Esophagus muscularis mucosa (tissue), 4 donors: ENCODE data around the gene TENM3. TPM values are rescaled to one million over a fixed set of nuclear protein-coding genes. Genes with fewer than 3 reads are reported as not detected.

ENCODE experiments used
- DNase-seq: peaks from one replicate; pipeline ENCODE4 v3.0.0-alpha.2; 2017; ENCODE audit errors: extremely low spot score
- H3K27ac ChIP-seq, 4 donors: fragments of 200-600 bp; sonication (generic); replicated peaks in 1 of 4; 1 replicate in 3 of 4; 2 replicates in 1 of 4; pipeline ENCODE4 v1.5.1; 2016 to 2019; ENCODE audit warnings: mild to moderate bottlenecking in 1 of 4
- H3K27me3 ChIP-seq, 4 donors: fragments of 200-600 bp; sonication (generic); one replicate each; pipeline versions ENCODE4 v1.5.1 to v1.6.0; 2016 to 2019
- H3K36me3 ChIP-seq, 4 donors: fragments of 200-600 bp; sonication (generic); one replicate each; pipeline ENCODE4 v1.5.1; 2016 to 2019
- H3K4me1 ChIP-seq, 4 donors: fragments of 200-600 bp; sonication (generic); one replicate each; pipeline ENCODE4 v1.5.1; 2016 to 2019
- H3K4me3 ChIP-seq, 4 donors: fragments of 200-600 bp; sonication (generic); 1 replicate in 2 of 4; 2 replicates in 2 of 4; pipeline ENCODE4 v1.5.1; 2016 to 2019; ENCODE audit warnings: mild to moderate bottlenecking in 4 of 4, moderate library complexity in 1 of 4
- H3K9me3 ChIP-seq, 4 donors: fragments of 200-600 bp; sonication (generic); 1 replicate in 3 of 4; 2 replicates in 1 of 4; pipeline ENCODE4 v1.5.1; 2016 to 2019
- EP300 ChIP-seq: sonication (generic); formaldehyde crosslinking; IDR thresholded peaks from one replicate; pipeline ENCODE4 v1.6.1; 2017; ENCODE audit warnings: antibody characterized with exemption
- POLR2A ChIP-seq: fragments of 450-650 bp; IDR thresholded peaks from one replicate; pipeline ENCODE4 v1.6.1; 2017; ENCODE audit warnings: antibody characterized with exemption, moderate library complexity, mild to moderate bottlenecking, low read depth
- POLR2AphosphoS5 ChIP-seq, 2 donors: sonication (generic); formaldehyde crosslinking; IDR thresholded peaks; one replicate each; pipeline ENCODE4 v1.6.1; 2017; ENCODE audit warnings: antibody characterized with exemption in 2 of 2
- WGBS: methylation state at CpG from one replicate; pipeline ENCODE4 v1.1.5; 2018; 5-methylcytosine and 5-hydroxymethylcytosine counted together
- intact Hi-C: fragments of 100-400 bp; cut with DNase I; formaldehyde crosslinking; loops from one replicate; pipeline ENCODE4 v1.15.1; 2023
- total RNA-seq, 4 donors: library from RNA; depleted of rRNA; stranded (reverse); fragments of >200 nt; gene quantifications; one replicate each; pipeline versions ENCODE4 v1.1.0 to v1.2.1, GENCODE V29; 2016
- TF ChIP-seq, protein P1 (sequence below), 3 experiments: fragments of 200-600 bp in 2 of 3; fragments of 450-650 bp in 1 of 3; sonication (generic) in 2 of 3; IDR thresholded peaks; one replicate each; pipeline ENCODE4 v1.5.1; 2017 to 2019; ENCODE audit warnings: antibody characterized with exemption in 3 of 3, mild to moderate bottlenecking in 2 of 3, moderate library complexity in 1 of 3

The TENM3 gene
- total RNA-seq, 4 donors from 2014 or later = 16.2 to 30.5 (median 28.3) TPM

DNA sequence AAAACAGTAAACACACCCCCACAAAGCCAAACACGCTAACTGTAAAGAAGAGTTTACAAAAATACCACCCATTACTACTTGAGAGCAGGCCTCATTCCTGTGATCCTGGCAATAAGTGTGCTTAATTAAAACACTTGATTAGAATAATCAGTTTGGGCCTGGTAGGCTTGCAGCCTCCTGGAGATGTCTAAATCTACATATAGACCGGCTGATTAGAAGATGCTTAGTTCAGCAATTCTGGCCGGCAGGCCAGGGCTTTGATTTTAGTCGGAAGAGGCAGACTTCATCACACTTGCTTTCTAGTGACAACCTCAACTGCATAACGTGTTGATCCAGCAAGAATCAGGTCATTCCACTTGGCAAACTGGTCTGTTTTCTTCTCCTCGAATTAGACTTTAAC lies 560.0 kb downstream of the TENM3 start:
- 88% methylated on average over 6 of the region's 6 CpGs for WGBS
- H3K4me1 ChIP-seq = peaks cover 4 to 15% (median 9%) of the 10 kb centered on the region in 4 donors
- H3K36me3 ChIP-seq = peaks cover 0 to 15% (median 7%) of the 10 kb centered on the region in 4 donors
- peaks cover 0 to 9% (median 0%) of the 10 kb centered on the region in 4 donors for H3K27me3 ChIP-seq
- H3K4me3 ChIP-seq = no peak overlapping the region
- H3K9me3 ChIP-seq = no peaks in the 10 kb centered on the region
- DNase-seq = no peak
- intact Hi-C loops = loop anchor here (5.0 kb wide), 1 partner anchor 326 kb away; no protein-coding TSS in a partner anchor
- TF ChIP-seq POLR2A = no peak
- TF ChIP-seq, protein P1, sequence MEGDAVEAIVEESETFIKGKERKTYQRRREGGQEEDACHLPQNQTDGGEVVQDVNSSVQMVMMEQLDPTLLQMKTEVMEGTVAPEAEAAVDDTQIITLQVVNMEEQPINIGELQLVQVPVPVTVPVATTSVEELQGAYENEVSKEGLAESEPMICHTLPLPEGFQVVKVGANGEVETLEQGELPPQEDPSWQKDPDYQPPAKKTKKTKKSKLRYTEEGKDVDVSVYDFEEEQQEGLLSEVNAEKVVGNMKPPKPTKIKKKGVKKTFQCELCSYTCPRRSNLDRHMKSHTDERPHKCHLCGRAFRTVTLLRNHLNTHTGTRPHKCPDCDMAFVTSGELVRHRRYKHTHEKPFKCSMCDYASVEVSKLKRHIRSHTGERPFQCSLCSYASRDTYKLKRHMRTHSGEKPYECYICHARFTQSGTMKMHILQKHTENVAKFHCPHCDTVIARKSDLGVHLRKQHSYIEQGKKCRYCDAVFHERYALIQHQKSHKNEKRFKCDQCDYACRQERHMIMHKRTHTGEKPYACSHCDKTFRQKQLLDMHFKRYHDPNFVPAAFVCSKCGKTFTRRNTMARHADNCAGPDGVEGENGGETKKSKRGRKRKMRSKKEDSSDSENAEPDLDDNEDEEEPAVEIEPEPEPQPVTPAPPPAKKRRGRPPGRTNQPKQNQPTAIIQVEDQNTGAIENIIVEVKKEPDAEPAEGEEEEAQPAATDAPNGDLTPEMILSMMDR (IDR thresholded peaks at IDR 0.05) = no peak
- TF ChIP-seq EP300 = no peak
- no peak for TF ChIP-seq POLR2AphosphoS5 (IDR thresholded peaks at IDR 0.05)
- H3K27ac ChIP-seq = no peak overlapping the region

DNA sequence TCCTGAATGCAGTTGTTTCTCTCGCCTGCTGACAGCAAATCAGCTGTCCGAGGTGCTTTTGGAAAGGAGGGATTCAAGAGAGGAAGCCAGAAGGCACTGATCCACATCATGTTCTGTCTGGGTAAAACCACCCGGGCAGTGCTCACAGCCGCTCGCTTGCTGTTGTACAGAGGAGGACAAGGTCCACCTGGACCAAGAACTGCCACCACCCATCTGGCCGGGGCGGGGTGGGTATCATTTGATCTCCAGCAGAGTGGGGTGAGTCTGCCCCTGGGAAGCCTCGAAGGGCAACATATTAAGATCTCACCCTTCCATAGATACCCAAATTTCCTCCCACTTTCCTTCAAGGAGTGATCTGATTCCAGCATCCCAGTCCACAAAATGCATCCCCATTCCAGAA lies 560.9 kb downstream of the TENM3 start:
- 82% methylated on average over 8 of the region's 8 CpGs for WGBS

DNA sequence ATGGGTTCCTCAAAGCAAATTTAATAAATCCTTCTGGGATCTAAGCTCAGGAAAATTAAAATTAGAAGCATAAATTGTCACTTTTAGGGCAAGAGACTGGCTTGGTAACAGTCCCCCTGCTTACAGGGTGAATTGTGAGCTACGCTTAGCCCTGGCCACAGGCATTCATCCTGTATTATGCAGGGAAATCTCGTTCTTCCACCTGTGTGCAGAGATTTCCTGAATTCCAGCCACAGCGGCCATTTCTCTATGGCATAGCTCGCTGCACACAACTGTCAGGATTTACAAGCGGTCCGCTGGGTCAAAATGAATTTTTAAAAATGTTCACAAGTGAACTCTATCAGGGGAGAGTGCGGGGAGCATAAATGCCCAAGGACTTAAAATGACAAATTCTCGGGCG lies 562.1 kb downstream of the TENM3 start:
- Histone ChIP-seq H3K4me1 (peaks cover 4 to 15% (median 9%) of the 10 kb centered on the region in 4 donors), H3K4me3 (no peak overlapping the region), H3K36me3 (peaks cover 0 to 2% (median under 1%) of the 10 kb centered on the region in 4 donors), H3K9me3 (peaks cover 0 to 9% (median 0%) of the 10 kb centered on the region in 4 donors), H3K27ac (no peak overlapping the region), H3K27me3 (peaks cover 0 to 9% (median 0%) of the 10 kb centered on the region in 4 donors)
- intact Hi-C loops = loop anchor here (5.0 kb wide), 1 partner anchor 1663 kb away; no protein-coding TSS in a partner anchor
- no peak for TF ChIP-seq POLR2A
- no peak for TF ChIP-seq EP300
- TF ChIP-seq, protein P1 (IDR thresholded peaks at IDR 0.05) = no peak
- TF ChIP-seq POLR2AphosphoS5 (IDR thresholded peaks at IDR 0.05) = no peak
- 85% methylated on average over 9 of the region's 9 CpGs for WGBS
- DNase-seq = no peak

More for the DNA sequence above, 560.9 kb downstream of the TENM3 start:
- DNase-seq = no peak
- intact Hi-C loops = loop anchor here (5.0 kb wide), 1 partner anchor 327 kb away; no protein-coding TSS in a partner anchor
- no peak overlapping the region for H3K4me3 ChIP-seq
- no peak for TF ChIP-seq POLR2A
- TF ChIP-seq, protein P1 (IDR thresholded peaks at IDR 0.05) = no peak
- no peak for TF ChIP-seq EP300
- TF ChIP-seq POLR2AphosphoS5 (IDR thresholded peaks at IDR 0.05) = no peak
- H3K9me3 ChIP-seq = peaks cover 0 to 2% (median 0%) of the 10 kb centered on the region in 4 donors
- peaks cover 0 to 13% (median 6%) of the 10 kb centered on the region in 4 donors for H3K36me3 ChIP-seq
- peaks cover 4 to 15% (median 9%) of the 10 kb centered on the region in 4 donors for H3K4me1 ChIP-seq
- H3K27ac ChIP-seq = no peak overlapping the region
- peaks cover 0 to 9% (median 0%) of the 10 kb centered on the region in 4 donors for H3K27me3 ChIP-seq

DNA sequence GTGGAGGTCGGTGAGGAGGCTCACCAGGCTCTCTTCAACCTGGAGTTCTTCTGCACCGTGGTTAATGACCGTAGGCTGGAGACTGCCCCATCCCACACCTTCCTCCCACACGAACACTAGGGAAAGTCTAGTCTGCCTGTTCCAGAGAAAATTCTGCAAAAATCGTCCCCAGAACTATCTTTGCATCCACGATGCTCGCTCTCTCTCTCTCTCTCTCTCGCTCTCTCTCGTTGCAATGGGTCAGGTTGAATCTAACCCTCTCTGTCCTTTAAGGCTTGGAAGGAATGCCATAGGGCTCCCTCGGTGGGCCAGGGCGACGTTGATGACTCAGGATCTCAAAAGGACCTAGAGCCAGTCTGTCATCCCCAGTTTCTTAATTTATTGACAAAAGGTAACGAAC lies 562.5 kb downstream of the TENM3 start:
- Histone ChIP-seq H3K36me3 (no peaks in the 10 kb centered on the region), H3K9me3 (peaks cover 0 to 9% (median 0%) of the 10 kb centered on the region in 4 donors), H3K4me3 (no peak overlapping the region), H3K27me3 (peaks cover 0 to 9% (median 0%) of the 10 kb centered on the region in 4 donors), H3K27ac (no peak overlapping the region), H3K4me1 (peaks cover 4 to 15% (median 9%) of the 10 kb centered on the region in 4 donors)
- TF ChIP-seq POLR2A (no peak), POLR2AphosphoS5 (IDR thresholded peaks at IDR 0.05) (no peak)
- TF ChIP-seq, protein P1 (IDR thresholded peaks at IDR 0.05) = no peak
- WGBS = 75% methylated on average over 13 of the region's 13 CpGs
- intact Hi-C loops = loop anchor here (5.0 kb wide), 1 partner anchor 1663 kb away; no protein-coding TSS in a partner anchor
- DNase-seq = no peak
